Hypothalamus (tissue), 51 donors: ENCODE results near the gene ZIC5.
A peak's percentile ranks its signal among the peaks of the same experiment; 100 is the strongest.

Source experiments
- DNase-seq, 51 donors: peaks; one replicate each; lab custom pipeline; 2025; lab: John Stamatoyannopoulos, UW

ZIC5 gene

GRCh38 chr13:99971576-99972189 is at the start of gene ZIC5:
Gene ZIC5, minus strand, starts transcription at chr13:99971767. Its CDS starts 164 bp downstream, at chr13:99971603.
- DNase-seq, result peak in 3 of 51 donors; percentile 26 to 37 (median 31)

- DNase-seq, result no peak
Measured at GRCh38 chr13:100019780-100020356, 48.3 kb upstream of the ZIC5 start.

- no peak for DNase-seq
Measured at GRCh38 chr13:100014621-100015020, 43.1 kb upstream of the ZIC5 start.

GRCh38 chr13:99998261-99998660 is 26.7 kb upstream of the ZIC5 start:
- no peak for DNase-seq

GRCh38 chr13:99997702-99998214 is 26.2 kb upstream of the ZIC5 start:
- no peak for DNase-seq

GRCh38 chr13:99996381-99996973 is 24.9 kb upstream of the ZIC5 start:
- no peak for DNase-seq

- DNase-seq, result no peak
Measured at GRCh38 chr13:99995589-99996380, 24.2 kb upstream of the ZIC5 start.

GRCh38 chr13:99995104-99995588 is 23.6 kb upstream of the ZIC5 start:
- DNase-seq, result no peak

GRCh38 chr13:99994638-99995020 is 23.1 kb upstream of the ZIC5 start:
- no peak for DNase-seq

GRCh38 chr13:99993660-99994637 is 22.4 kb upstream of the ZIC5 start:
- no peak for DNase-seq

- DNase-seq, result no peak
Measured at GRCh38 chr13:99992949-99993351, 21.4 kb upstream of the ZIC5 start.

GRCh38 chr13:99991828-99992775 is 20.5 kb upstream of the ZIC5 start:
- DNase-seq, result no peak

- DNase-seq, result no peak
Measured at GRCh38 chr13:99991013-99991827, 19.7 kb upstream of the ZIC5 start.

GRCh38 chr13:99990126-99990977 is 18.8 kb upstream of the ZIC5 start:
- DNase-seq, result no peak

GRCh38 chr13:99989276-99990125 is 17.9 kb upstream of the ZIC5 start:
- no peak for DNase-seq
